GM23338 (cell line): ENCODE results near the gene C16orf74. TPM values are rescaled to one million over a fixed set of nuclear protein-coding genes. Genes with fewer than 3 reads are reported as not detected.

Source experiments
- ATAC-seq: fragments of 200-7000 bp; cut with Tn5 transposase; 3 replicates; pipeline ENCODE4 v1.9.1; 2020
- DNase-seq: peaks from one replicate; pipeline ENCODE4 v3.0.0-alpha.2; 2015; ENCODE audit warnings: low spot score
- H2AFZ ChIP-seq: fragments of 200-600 bp; sonication (generic); 2 replicates; pipeline ENCODE4 v1.8.0; 2016; ENCODE audit warnings: antibody characterized with exemption, mild to moderate bottlenecking, moderate library complexity
- H3F3A ChIP-seq: fragments of 200-600 bp; sonication (generic); replicated peaks from 2 replicates; pipeline ENCODE4 v1.8.0; 2017; ENCODE audit warnings: antibody characterized with exemption, mixed run types, low read depth
- H3K27ac ChIP-seq: fragments of 200-600 bp; sonication (generic); 2 replicates; pipeline ENCODE4 v1.6.1; 2016; ENCODE audit warnings: low read depth
- H3K27me3 ChIP-seq: fragments of 200-600 bp; sonication (generic); 2 replicates; pipeline ENCODE4 v1.8.0; 2016; ENCODE audit warnings: mild to moderate bottlenecking, mixed run types, moderate library complexity; ENCODE audit not compliant: insufficient read depth
- H3K36me3 ChIP-seq: fragments of 200-600 bp; sonication (generic); 2 replicates; pipeline ENCODE4 v1.8.0; 2016; ENCODE audit warnings: mild to moderate bottlenecking; ENCODE audit not compliant: insufficient read depth
- H3K4me1 ChIP-seq: fragments of 200-600 bp; sonication (generic); 2 replicates; pipeline ENCODE4 v1.8.0; 2016; ENCODE audit warnings: mild to moderate bottlenecking, moderate library complexity; ENCODE audit not compliant: insufficient read depth
- H3K4me2 ChIP-seq: fragments of 200-600 bp; sonication (generic); 2 replicates; pipeline ENCODE4 v1.7.1; 2017; ENCODE audit warnings: mixed run types
- H3K4me3 ChIP-seq: fragments of 200-600 bp; sonication (generic); 2 replicates; pipeline ENCODE4 v1.6.1; 2016; ENCODE audit warnings: mixed run types
- H3K79me2 ChIP-seq: fragments of 200-600 bp; sonication (generic); replicated peaks from 2 replicates; pipeline ENCODE4 v1.8.0; 2017; ENCODE audit warnings: mild to moderate bottlenecking; ENCODE audit not compliant: insufficient read depth
- H3K9me2 ChIP-seq: fragments of 200-600 bp; sonication (generic); 2 replicates; pipeline ENCODE4 v1.8.0; 2017; ENCODE audit not compliant: insufficient read depth
- H4K20me1 ChIP-seq: fragments of 200-600 bp; sonication (generic); replicated peaks from 2 replicates; pipeline ENCODE4 v1.8.0; 2017; ENCODE audit warnings: mild to moderate bottlenecking; ENCODE audit not compliant: insufficient read depth
- H3K27ac Mint-ChIP-seq: 2 replicates; pipeline ENCODE4 v1.8.0; 2020; ENCODE audit warnings: inconsistent platforms, mild to moderate bottlenecking, moderate library complexity, mixed read lengths
- H3K27me3 Mint-ChIP-seq: 3 replicates; pipeline ENCODE4 v1.8.0; 2022; ENCODE audit warnings: low read depth, mild to moderate bottlenecking, moderate library complexity, mixed read lengths, inconsistent platforms; ENCODE audit not compliant: insufficient read depth, poor library complexity
- H3K36me3 Mint-ChIP-seq: 3 replicates; pipeline ENCODE4 v1.8.0; 2021; ENCODE audit warnings: low read depth, mild to moderate bottlenecking, inconsistent platforms, moderate library complexity, mixed read lengths
- H3K4me1 Mint-ChIP-seq: 3 replicates; pipeline ENCODE4 v1.8.0; 2020; ENCODE audit warnings: mild to moderate bottlenecking, inconsistent platforms, mixed read lengths
- H3K4me3 Mint-ChIP-seq: 3 replicates; pipeline ENCODE4 v1.8.0; 2021; ENCODE audit warnings: moderate library complexity, mild to moderate bottlenecking, inconsistent platforms, mixed read lengths
- H3K9me3 Mint-ChIP-seq: 3 replicates; pipeline ENCODE4 v1.8.0; 2020; ENCODE audit warnings: moderate library complexity, mild to moderate bottlenecking, inconsistent platforms, mixed read lengths
- CREB1 ChIP-seq: fragments of 250-450 bp; sonication (Bioruptor Pico); IDR thresholded peaks from 2 replicates; pipeline ENCODE4 v1.5.0; 2020; ENCODE audit warnings: low read depth, mild to moderate bottlenecking, moderate library complexity
- EZH2 ChIP-seq: fragments of 200-600 bp; sonication (generic); IDR thresholded peaks from one replicate; pipeline ENCODE4 v1.8.0; 2017; ENCODE audit warnings: antibody characterized with exemption, mild to moderate bottlenecking, low read depth; ENCODE audit not compliant: unreplicated experiment
- EZH2phosphoT487 ChIP-seq: fragments of 200-600 bp; sonication (generic); IDR thresholded peaks from one replicate; pipeline ENCODE4 v1.8.1; 2018; ENCODE audit warnings: antibody characterized with exemption; ENCODE audit not compliant: unreplicated experiment
- JUNB ChIP-seq: IDR thresholded peaks from one replicate; pipeline ENCODE4 v1.6.1; 2016; ENCODE audit warnings: antibody characterized with exemption; ENCODE audit not compliant: unreplicated experiment
- NANOG ChIP-seq: IDR thresholded peaks from 2 replicates; pipeline ENCODE4 v1.6.1; 2016; ENCODE audit warnings: antibody characterized with exemption, borderline replicate concordance
- POLR2AphosphoS5 ChIP-seq: IDR thresholded peaks from 2 replicates; pipeline ENCODE4 v1.6.1; 2016; ENCODE audit warnings: antibody characterized with exemption, low read depth
- REST ChIP-seq: IDR thresholded peaks from one replicate; pipeline ENCODE4 v1.6.1; 2018; ENCODE audit warnings: antibody characterized with exemption; ENCODE audit not compliant: unreplicated experiment
- STAT1 ChIP-seq: IDR thresholded peaks from one replicate; pipeline ENCODE4 v1.6.1; 2016; ENCODE audit warnings: antibody characterized with exemption; ENCODE audit not compliant: unreplicated experiment
- ZNF114 ChIP-seq: fragments of 250-450 bp; sonication (Bioruptor Pico); IDR thresholded peaks from 2 replicates; pipeline ENCODE4 v1.5.0; 2020; ENCODE audit warnings: mild to moderate bottlenecking, moderate library complexity
- ZNF331 ChIP-seq: fragments of 250-450 bp; sonication (Bioruptor Pico); IDR thresholded peaks from 2 replicates; pipeline ENCODE4 v1.5.0; 2020; ENCODE audit warnings: low read depth, mild to moderate bottlenecking, moderate library complexity
- ZNF462 ChIP-seq: fragments of 250-450 bp; sonication (Bioruptor Pico); IDR thresholded peaks from 2 replicates; pipeline ENCODE4 v1.5.0; 2020; ENCODE audit warnings: mild to moderate bottlenecking, moderate library complexity
- polyA plus RNA-seq: library from polyadenylated mRNA; unstranded; fragments of >200 nt; fragmentation: Nextera tagmentation; extraction: Ambion mirVana; gene quantifications from 2 replicates; pipeline ENCODE4 v1.2.1, GENCODE V29; 2016
- total RNA-seq: library from RNA; depleted of rRNA; stranded (reverse); fragments of >200 nt; shearing (Covaris generic); gene quantifications from 2 replicates; pipeline ENCODE4 v1.2.3, GENCODE V29; 2014
- TF ChIP-seq, protein P1 (sequence below), 2 experiments: fragments of 200-600 bp in 1 of 2; sonication (generic) in 1 of 2; conservative IDR thresholded peaks; 2 replicates each; pipeline versions ENCODE4 v1.5.1 to v1.6.1; 2016 to 2017; ENCODE audit warnings: antibody characterized with exemption in 2 of 2, low read depth in 2 of 2, mild to moderate bottlenecking in 2 of 2, moderate library complexity in 1 of 2
- TF ChIP-seq, protein P2 (sequence below): IDR thresholded peaks from 2 replicates; pipeline ENCODE4 v1.6.1; 2016; ENCODE audit warnings: antibody characterized with exemption

The C16orf74 gene
- total and polyA plus RNA-seq, 2 experiments from 2014 or later = 12.1 to 19.1 TPM

GRCh38 chr16:85679870-85680269 lies 71.0 kb downstream of the C16orf74 start:
- Histone ChIP-seq H3K27me3 (no peaks in the 10 kb centered on the region), H3K9me2 (no peaks in the 10 kb centered on the region), H3K4me3 (no peak overlapping the region), H3K27ac (no peak overlapping the region), H3K79me2 (peaks cover 15% of the 10 kb centered on the region), H3K4me1 (no peaks in the 10 kb centered on the region), H4K20me1 (peaks cover 33% of the 10 kb centered on the region), H3F3A (peaks cover 8% of the 10 kb centered on the region), H3K36me3 (peaks cover 29% of the 10 kb centered on the region), H2AFZ (no peak overlapping the region), H3K4me2 (no peak overlapping the region)
- Mint-ChIP-seq H3K36me3 (peaks cover 71% of the 10 kb centered on the region), H3K4me3 (no peak overlapping the region), H3K9me3 (no peaks in the 10 kb centered on the region), H3K27me3 (peaks cover 10% of the 10 kb centered on the region), H3K27ac (no peak overlapping the region), H3K4me1 (peaks cover 10% of the 10 kb centered on the region; the same call in 1 of the 3 replicates)
- DNase-seq (no peak), ATAC-seq (no peak; the same call in 2 of the 3 replicates)
- TF ChIP-seq REST = no peak
- TF ChIP-seq, protein P1, sequence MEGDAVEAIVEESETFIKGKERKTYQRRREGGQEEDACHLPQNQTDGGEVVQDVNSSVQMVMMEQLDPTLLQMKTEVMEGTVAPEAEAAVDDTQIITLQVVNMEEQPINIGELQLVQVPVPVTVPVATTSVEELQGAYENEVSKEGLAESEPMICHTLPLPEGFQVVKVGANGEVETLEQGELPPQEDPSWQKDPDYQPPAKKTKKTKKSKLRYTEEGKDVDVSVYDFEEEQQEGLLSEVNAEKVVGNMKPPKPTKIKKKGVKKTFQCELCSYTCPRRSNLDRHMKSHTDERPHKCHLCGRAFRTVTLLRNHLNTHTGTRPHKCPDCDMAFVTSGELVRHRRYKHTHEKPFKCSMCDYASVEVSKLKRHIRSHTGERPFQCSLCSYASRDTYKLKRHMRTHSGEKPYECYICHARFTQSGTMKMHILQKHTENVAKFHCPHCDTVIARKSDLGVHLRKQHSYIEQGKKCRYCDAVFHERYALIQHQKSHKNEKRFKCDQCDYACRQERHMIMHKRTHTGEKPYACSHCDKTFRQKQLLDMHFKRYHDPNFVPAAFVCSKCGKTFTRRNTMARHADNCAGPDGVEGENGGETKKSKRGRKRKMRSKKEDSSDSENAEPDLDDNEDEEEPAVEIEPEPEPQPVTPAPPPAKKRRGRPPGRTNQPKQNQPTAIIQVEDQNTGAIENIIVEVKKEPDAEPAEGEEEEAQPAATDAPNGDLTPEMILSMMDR (conservative IDR thresholded peaks at IDR 0.05; ENCODE audit: low read depth in 2 of 2) = no peak
- TF ChIP-seq ZNF114 (CRISPR knock-in tag) = no peak
- TF ChIP-seq, protein P2, sequence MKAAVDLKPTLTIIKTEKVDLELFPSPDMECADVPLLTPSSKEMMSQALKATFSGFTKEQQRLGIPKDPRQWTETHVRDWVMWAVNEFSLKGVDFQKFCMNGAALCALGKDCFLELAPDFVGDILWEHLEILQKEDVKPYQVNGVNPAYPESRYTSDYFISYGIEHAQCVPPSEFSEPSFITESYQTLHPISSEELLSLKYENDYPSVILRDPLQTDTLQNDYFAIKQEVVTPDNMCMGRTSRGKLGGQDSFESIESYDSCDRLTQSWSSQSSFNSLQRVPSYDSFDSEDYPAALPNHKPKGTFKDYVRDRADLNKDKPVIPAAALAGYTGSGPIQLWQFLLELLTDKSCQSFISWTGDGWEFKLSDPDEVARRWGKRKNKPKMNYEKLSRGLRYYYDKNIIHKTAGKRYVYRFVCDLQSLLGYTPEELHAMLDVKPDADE = no peak
- no peak for TF ChIP-seq ZNF462
- no peak for TF ChIP-seq NANOG
- TF ChIP-seq ZNF331 = no peak
- no peak for TF ChIP-seq EZH2
- no peak for TF ChIP-seq CREB1 (CRISPR knock-in tag)
- no peak for TF ChIP-seq POLR2AphosphoS5
- no peak for TF ChIP-seq EZH2phosphoT487
- TF ChIP-seq JUNB = no peak
- no peak for TF ChIP-seq STAT1
